Measurements from ENCODE around the gene ALDH4A1.
"Not testable (repeated sequence)": the region's sequence is repeated elsewhere in the genome, so short reads cannot be mapped to it uniquely, and the experiment has no call there.

The ALDH4A1 gene

DNA sequence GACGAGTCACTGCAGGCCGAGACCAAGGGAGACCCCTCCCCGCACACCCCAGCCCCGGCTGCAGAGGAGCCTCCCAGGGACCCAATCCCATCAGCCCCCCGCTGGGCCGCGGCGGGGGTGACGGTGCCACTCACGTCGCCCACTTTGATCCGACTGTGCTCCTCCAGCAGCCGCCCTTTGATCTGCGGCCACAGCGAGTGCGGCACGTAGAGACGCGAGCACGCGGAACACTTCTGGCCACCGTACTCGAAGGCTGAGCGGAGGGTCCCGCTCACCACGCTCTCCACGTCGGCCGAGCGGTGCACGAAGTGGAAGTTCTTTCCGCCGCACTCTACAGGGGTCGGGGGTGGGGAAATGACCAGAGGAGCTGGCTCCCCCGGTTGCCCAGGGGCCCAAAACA lies 25.1 kb downstream of the ALDH4A1 start:
- no peak for DNase-seq (ENCODE audit: low read depth)

- no peak for DNase-seq (ENCODE audit: low read depth)
These were observed 26.1 kb downstream of the ALDH4A1 start for GRCh38 chr1:18876210-18876609.

GRCh38 chr1:18875796-18876128 lies 26.6 kb downstream of the ALDH4A1 start:
- no peak for DNase-seq (ENCODE audit: low read depth)

GRCh38 chr1:18875107-18875795 lies 27.1 kb downstream of the ALDH4A1 start:
- DNase-seq (ENCODE audit: low read depth), result peak; percentile 56

DNA sequence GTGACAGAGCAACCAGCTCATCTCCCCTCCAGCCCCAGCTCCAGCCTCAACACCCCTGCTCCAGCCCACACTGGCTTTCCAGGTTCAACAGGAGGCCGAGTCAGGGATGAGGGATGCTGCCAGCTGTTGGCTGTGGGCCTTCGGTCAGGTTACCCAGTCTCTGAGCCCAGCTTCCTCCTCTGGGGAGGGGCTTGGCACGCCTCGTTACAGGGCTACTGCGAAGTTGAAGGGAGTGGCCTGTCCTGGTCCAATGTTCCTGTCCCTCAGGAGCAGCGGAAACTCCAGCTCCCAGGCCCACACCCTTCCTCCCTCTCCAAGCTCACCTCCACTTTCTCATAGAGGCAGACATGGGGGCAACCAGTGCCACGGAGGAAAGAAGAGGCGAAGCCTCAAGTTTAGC lies 27.8 kb downstream of the ALDH4A1 start:
- no peak for DNase-seq (ENCODE audit: low read depth)

DNA sequence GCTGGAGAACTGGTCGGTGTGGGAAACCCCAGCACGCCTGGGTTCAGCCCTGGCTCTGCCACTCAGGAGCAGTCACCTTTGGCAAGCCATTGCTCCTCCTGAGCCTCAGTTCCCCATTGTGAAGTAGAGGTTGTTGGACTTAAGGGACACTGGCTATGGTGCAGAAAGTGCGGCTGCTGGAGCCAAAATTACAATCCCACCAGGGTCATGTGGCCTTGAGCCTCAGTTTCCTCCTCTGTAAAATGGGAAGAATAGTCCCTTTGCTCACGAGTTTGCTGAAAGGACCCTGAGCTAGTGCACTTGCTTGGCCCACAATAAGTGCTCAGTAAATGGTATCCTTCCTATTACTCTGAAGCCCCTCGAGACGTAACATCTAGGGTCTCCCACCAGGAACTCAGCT lies 28.3 kb downstream of the ALDH4A1 start:
- DNase-seq (ENCODE audit: low read depth), result no peak

DNA sequence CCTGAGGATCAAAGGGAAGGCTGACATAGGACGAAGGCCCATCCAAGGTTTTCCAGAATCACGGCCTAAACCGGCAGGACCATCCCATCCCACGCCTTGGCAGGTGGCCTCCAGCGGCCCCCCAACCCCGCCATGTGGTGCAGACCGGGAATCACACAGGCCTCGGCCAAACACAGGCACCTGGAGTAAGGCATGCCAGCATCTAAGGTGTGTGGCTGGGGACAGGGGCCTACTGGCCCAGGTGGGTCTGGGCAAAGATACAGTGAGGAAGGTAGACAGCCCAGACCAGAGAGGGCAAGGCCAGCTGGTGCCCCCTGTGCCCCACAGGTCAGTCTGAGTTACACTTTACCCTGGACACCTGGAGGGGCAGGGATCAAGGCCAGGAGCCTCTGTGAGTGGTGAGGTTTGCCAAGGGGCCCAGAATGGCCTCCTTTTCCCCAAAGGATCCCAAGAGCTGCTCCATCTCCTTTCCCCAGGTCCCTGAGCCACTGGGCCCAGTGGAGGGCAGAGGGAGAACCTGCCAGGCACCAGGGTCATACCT lies 30.2 kb downstream of the ALDH4A1 start:
- DNase-seq (ENCODE audit: low read depth), result no peak

- DNase-seq (ENCODE audit: low read depth), result no peak
These were observed 30.8 kb downstream of the ALDH4A1 start for GRCh38 chr1:18871401-18872070.

DNA sequence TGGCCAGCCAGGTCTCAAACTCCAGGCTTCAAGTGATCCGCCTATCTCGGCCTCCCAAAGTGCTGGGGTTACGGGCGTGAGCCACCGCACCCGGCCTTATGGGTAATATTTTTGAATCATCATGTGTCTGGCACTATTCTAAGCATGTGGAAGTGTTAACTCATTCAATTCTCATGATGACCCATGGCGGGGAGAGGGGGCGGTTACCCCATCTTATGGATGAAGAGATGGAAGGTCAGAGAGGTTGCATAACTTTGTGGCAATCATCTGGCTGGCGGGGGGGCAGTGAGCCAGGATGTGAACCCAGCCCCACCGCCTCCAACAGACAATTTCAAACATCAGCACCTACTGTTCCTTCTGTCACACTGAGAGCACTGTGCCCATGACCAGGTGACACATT lies 31.4 kb downstream of the ALDH4A1 start:
- DNase-seq (ENCODE audit: low read depth), result no peak

GRCh38 chr1:18870595-18870865 lies 31.8 kb downstream of the ALDH4A1 start:
- DNase-seq (ENCODE audit: low read depth), result not testable (repeated sequence)

DNA sequence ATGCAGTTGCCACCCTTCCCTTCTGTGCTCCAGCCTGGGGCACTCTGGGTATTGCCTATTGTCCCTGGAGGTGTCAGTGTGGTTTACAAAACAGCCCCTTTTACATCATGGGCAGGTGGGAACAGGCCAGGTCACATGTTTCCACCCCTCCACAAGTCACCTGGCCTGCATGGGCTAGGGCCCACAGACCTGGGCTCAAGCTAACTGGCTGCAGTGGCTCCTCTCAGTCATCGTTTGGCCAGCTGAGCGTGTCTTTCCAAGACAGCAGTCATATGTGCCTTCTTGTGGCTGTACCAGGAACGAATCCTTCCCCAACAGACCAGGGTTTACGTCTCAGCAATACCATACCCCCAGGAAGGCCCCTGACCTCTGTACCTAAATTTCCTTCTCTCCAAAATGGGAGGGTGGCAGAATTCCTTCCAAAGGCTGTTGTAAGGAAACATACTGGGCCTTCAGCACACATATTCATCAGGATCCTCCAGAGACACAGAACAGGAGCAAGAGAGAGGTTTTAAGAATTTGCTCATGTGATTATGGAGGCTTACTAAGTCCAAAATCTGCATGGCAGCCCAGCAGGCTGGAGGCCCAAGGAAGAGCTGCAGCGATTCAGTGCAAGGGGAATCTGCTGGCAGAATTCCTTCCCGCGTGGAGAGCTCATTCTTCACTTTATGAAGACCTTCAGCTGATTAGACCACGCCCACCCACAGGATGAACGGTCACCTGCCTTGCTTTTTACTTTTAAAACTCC lies 32.3 kb downstream of the ALDH4A1 start:
- DNase-seq (ENCODE audit: low read depth), result no peak

DNA sequence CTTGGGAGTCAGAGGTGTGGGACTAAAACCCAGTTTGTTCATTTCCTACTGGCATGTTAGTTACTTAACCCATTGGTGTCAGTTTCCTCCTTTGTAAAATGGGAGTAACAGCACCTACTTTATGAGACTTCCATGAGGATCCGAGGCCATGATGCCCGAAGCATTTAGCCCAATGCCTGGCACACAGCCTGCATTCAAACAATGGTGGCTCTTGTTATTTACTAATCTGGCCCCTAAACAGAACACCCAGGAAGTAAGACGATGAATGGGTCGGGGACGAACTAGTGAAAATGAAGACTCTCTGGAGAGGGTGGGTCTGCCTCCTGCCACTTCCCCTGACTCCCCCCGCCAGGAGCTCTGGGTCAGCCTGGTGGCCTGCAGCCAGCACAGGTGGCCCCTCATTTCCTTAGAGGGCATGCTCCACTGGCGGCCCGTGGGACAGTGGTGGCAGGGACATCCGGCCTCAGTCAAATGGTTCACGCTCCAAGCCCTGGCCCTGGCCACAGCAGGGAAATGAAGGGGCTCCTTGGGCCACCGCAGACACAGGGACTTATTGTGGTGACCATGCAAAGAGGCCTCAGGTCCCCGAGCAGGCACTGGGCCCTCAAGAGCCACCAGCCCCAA lies 33.4 kb downstream of the ALDH4A1 start:
- no peak for DNase-seq (ENCODE audit: low read depth)

- no peak for DNase-seq (ENCODE audit: low read depth)
These were observed 34.0 kb downstream of the ALDH4A1 start for GRCh38 chr1:18868354-18868753.

- DNase-seq (ENCODE audit: low read depth), result no peak
These were observed 35.5 kb downstream of the ALDH4A1 start for GRCh38 chr1:18866846-18867245.

DNA sequence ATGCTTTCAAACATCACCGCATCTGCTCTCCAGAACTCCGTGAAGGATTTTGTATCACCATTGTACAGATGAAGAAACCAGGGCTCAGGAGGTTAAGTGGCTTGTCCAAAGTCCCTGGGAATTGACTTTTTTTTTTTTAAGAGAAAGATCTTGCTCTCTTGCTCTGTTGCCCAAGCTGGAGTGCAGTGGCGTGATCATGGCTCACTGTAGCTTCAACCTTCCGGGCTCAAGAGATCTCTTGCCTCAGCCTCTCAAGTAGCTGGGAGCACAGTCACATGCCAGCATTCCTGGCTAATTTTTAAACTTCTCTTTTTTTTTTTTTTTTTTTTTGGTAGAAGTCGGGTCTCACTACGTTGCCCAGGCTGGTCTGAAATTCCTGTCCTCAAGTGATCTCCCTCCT lies 36.0 kb downstream of the ALDH4A1 start:
- no peak for DNase-seq (ENCODE audit: low read depth)

DNA sequence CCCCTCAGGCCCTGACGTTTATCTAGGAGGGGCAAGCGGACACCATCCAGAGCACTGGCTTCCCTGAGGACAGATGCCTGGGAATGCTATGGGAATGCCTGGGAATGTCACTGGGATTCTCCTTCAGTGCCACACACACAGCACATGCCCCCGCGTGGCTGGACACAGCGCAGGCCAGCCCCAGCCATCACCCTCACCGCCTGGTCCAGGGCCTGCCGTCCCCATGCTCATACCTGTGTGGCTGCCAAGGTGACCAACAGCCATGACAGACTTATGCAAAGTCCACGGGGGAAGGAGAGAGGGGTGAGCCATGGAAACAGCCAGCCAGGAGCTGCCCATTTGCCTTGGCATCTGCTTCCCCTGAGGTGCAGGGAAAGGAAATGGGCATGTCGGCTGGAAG lies 37.2 kb downstream of the ALDH4A1 start:
- DNase-seq (ENCODE audit: low read depth), result no peak

- no peak for DNase-seq (ENCODE audit: low read depth)
These were observed 40.8 kb downstream of the ALDH4A1 start for GRCh38 chr1:18861590-18861989.

- DNase-seq (ENCODE audit: low read depth), result no peak
These were observed 41.3 kb downstream of the ALDH4A1 start for GRCh38 chr1:18861082-18861481.

DNA sequence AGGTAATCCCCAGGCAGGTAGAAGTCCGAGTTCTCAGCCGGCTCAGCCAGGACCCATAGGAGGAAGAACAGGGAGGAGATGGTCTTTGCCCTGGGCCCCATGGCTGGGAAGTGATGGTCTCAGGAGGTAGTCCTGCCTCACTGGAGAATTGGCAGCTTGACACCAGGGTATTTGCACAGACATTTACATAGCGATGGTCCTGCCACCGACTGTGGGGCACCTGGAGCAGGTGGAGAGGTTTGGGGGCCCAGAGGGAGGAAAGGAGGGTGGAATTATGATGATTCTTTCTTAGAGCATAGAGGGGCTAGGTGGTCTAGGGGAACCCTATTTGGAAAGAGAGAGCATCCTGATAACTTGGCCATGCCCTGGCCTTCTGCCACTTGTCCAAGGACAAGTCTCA lies 42.8 kb downstream of the ALDH4A1 start, which contains the start of gene TAS1R2:
TSS of gene TAS1R2 (minus strand) at position 101 of the 400 bp plus-strand sequence. CDS start at position 101, 0 bp downstream.
- no peak for DNase-seq (ENCODE audit: low read depth)

- DNase-seq (ENCODE audit: low read depth), result no peak
These were observed 44.2 kb downstream of the ALDH4A1 start for GRCh38 chr1:18858070-18858688.

DNA sequence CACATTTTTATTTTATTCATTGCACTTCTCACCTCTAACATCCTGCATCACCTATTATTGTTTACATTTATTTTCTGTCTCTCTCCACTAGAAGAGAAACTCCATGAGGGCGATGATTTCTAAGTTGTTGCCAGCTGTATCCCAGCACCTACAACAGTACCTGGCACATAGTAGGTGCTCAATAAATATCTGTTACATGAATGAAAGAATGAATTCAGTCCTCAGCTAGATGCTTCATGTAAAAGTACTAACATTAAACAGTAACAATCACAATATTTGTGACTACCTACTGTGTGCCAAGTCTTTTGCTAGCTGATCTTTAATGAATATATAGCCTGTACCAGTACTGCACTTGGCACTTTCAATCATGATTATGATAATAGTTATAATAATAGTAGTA lies 45.9 kb downstream of the ALDH4A1 start:
- no peak for DNase-seq (ENCODE audit: low read depth)

DNA sequence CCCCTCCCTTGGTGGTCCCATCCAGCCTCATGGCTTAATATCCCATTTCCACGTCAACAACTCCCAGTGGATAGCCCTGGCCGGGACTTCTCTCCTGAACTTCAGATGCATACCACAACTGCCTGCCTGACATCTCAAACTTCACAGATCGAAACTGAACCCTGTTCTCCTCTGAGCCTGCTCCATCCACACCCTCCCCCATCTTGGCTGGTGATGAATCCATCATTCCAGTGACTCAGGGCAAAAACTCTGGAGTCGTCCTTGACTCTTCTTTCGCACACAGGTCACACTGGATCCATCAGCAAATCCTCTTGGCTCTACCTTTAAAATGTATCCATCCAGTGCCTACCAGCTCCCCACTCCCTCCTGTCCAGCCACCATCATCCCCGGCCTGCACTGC lies 46.8 kb downstream of the ALDH4A1 start:
- no peak for DNase-seq (ENCODE audit: low read depth)

Data from activated T-cell treated with anti-CD3 and anti-CD28 coated beads for 1 hour (primary cell).